Measurements from ENCODE around the gene P2RY2. TPM values are rescaled to one million over a fixed set of nuclear protein-coding genes. Genes with fewer than 3 reads are reported as not detected.

The P2RY2 gene
- total and polyA plus RNA-seq, 2 experiments from 2014 or later = 0.63 to 1.6 TPM

DNA sequence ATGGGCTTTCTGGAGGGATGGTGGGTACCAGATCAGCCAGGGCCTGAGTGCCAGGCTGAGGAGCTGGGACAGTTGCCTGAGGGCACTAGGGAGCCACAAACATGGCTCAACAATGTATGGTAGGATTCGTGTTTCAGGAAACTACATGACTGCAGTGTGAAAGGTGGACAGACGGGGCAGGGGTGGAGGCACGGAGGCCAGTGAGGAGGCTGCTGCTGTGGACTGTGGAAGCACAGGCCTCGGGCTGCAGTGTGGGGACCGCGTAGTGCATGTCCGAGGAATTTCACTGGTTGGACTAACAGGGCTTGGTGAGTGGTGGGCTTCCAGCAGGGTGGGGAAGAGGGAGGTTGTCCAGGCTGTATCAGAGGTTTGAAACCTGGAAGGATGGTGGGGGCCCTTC, 7.8 kb downstream of the P2RY2 start (continued):
- TF ChIP-seq, protein P1, sequence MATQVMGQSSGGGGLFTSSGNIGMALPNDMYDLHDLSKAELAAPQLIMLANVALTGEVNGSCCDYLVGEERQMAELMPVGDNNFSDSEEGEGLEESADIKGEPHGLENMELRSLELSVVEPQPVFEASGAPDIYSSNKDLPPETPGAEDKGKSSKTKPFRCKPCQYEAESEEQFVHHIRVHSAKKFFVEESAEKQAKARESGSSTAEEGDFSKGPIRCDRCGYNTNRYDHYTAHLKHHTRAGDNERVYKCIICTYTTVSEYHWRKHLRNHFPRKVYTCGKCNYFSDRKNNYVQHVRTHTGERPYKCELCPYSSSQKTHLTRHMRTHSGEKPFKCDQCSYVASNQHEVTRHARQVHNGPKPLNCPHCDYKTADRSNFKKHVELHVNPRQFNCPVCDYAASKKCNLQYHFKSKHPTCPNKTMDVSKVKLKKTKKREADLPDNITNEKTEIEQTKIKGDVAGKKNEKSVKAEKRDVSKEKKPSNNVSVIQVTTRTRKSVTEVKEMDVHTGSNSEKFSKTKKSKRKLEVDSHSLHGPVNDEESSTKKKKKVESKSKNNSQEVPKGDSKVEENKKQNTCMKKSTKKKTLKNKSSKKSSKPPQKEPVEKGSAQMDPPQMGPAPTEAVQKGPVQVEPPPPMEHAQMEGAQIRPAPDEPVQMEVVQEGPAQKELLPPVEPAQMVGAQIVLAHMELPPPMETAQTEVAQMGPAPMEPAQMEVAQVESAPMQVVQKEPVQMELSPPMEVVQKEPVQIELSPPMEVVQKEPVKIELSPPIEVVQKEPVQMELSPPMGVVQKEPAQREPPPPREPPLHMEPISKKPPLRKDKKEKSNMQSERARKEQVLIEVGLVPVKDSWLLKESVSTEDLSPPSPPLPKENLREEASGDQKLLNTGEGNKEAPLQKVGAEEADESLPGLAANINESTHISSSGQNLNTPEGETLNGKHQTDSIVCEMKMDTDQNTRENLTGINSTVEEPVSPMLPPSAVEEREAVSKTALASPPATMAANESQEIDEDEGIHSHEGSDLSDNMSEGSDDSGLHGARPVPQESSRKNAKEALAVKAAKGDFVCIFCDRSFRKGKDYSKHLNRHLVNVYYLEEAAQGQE (IDR thresholded peaks at IDR 0.05; ENCODE audit: unreplicated experiment) = no peak
- TF ChIP-seq POLR2AphosphoS5 (IDR thresholded peaks at IDR 0.05; ENCODE audit: low read depth) = no peak
- no peak for TF ChIP-seq JUNB (IDR thresholded peaks at IDR 0.05; ENCODE audit: unreplicated experiment)
- TF ChIP-seq EZH2 (IDR thresholded peaks at IDR 0.05; ENCODE audit: low read depth, unreplicated experiment) = no peak
- no peak for TF ChIP-seq NANOG (IDR thresholded peaks at IDR 0.05; ENCODE audit: borderline replicate concordance)
- TF ChIP-seq EZH2phosphoT487 (IDR thresholded peaks at IDR 0.05; ENCODE audit: unreplicated experiment) = no peak
- no peak for TF ChIP-seq ZNF331 (CRISPR knock-in tag; IDR thresholded peaks at IDR 0.05; ENCODE audit: low read depth)
- TF ChIP-seq ETS1 (IDR thresholded peaks at IDR 0.05) = no peak
- TF ChIP-seq CTCF (conservative IDR thresholded peaks at IDR 0.05; ENCODE audit: low read depth in 2 of 2) = no peak

DNA sequence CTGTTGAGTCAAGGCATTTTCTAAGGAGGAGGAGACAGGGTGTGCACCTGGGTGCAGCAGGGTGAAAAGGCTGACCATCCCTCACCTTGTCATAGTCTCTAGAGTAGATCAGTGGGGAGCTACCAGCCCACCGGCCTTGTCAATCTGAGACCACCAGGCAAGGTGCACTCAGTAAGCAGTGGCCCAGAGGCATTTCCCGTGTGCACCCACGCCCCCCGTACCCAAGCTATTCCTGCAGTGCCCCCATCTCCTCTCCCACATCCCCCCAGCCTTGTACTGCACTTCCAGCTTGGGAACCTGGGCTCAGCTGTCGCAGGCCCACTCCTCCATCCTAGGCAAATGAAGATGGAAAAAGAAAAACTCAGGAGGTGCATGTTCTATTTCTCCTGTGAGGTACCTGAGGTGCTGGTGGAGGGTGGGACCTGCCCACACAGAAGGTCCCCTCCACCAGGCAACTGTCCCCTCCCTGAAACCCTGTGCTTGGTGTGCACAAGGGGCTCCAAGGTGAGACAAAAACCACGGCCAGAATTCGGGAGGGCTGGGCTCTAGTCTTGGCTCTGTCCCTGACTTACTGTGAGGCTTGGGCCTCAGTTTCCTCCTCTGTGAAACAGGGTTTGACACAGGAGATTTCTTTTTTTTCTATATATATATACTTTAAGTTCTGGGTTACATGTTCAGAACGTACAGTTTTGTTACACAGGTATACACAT, 8.4 kb downstream of the P2RY2 start:
- peaks cover 12% of the 10 kb centered on the region for H3K4me1 ChIP-seq (ENCODE audit: insufficient read depth)
- no peak for ATAC-seq
- Mint-ChIP-seq H3K27ac (no peak overlapping the region), H3K4me3 (no peak overlapping the region), H3K9me3 (no peaks in the 10 kb centered on the region), H3K4me1 (peaks cover 25% of the 10 kb centered on the region), H3K27me3 (ENCODE audit: insufficient read depth, low read depth, poor library complexity) (peaks cover 11% of the 10 kb centered on the region), H3K36me3 (ENCODE audit: low read depth) (no peaks in the 10 kb centered on the region; the same call in 2 of the 3 replicates)
- no peak overlapping the region for H3K4me2 ChIP-seq
- H4K20me1 ChIP-seq (replicated peaks; ENCODE audit: insufficient read depth) = no peaks in the 10 kb centered on the region
- no peaks in the 10 kb centered on the region for H3F3A ChIP-seq (replicated peaks; ENCODE audit: low read depth)
- no peak for DNase-seq (ENCODE audit: low spot score)
- no peaks in the 10 kb centered on the region for H3K79me2 ChIP-seq (replicated peaks; ENCODE audit: insufficient read depth)
- no peaks in the 10 kb centered on the region for H3K36me3 ChIP-seq (ENCODE audit: insufficient read depth)
- H3K9me2 ChIP-seq (ENCODE audit: insufficient read depth) = 0 out of 2 replicates have a peak, but pooled peaks cover 3% of the 10 kb centered on the region
- H2AFZ ChIP-seq = no peak overlapping the region
- no peak overlapping the region for H3K4me3 ChIP-seq
- no peaks in the 10 kb centered on the region for H3K27me3 ChIP-seq (ENCODE audit: insufficient read depth)
- H3K27ac ChIP-seq (ENCODE audit: low read depth) = no peak overlapping the region
- no peak for TF ChIP-seq CREB1 (CRISPR knock-in tag; IDR thresholded peaks at IDR 0.05; ENCODE audit: low read depth)
- no peak for TF ChIP-seq JUNB (IDR thresholded peaks at IDR 0.05; ENCODE audit: unreplicated experiment)
- no peak for TF ChIP-seq STAT1 (IDR thresholded peaks at IDR 0.05; ENCODE audit: unreplicated experiment)
- TF ChIP-seq, protein P1 (IDR thresholded peaks at IDR 0.05; ENCODE audit: unreplicated experiment) = no peak

Measured in GM23338 (cell line).